ENCODE results near the gene TMEM17.

- TF ChIP-seq, protein P1, sequence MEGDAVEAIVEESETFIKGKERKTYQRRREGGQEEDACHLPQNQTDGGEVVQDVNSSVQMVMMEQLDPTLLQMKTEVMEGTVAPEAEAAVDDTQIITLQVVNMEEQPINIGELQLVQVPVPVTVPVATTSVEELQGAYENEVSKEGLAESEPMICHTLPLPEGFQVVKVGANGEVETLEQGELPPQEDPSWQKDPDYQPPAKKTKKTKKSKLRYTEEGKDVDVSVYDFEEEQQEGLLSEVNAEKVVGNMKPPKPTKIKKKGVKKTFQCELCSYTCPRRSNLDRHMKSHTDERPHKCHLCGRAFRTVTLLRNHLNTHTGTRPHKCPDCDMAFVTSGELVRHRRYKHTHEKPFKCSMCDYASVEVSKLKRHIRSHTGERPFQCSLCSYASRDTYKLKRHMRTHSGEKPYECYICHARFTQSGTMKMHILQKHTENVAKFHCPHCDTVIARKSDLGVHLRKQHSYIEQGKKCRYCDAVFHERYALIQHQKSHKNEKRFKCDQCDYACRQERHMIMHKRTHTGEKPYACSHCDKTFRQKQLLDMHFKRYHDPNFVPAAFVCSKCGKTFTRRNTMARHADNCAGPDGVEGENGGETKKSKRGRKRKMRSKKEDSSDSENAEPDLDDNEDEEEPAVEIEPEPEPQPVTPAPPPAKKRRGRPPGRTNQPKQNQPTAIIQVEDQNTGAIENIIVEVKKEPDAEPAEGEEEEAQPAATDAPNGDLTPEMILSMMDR (IDR thresholded peaks at IDR 0.05), result no peak
- TF ChIP-seq POLR2AphosphoS5 (IDR thresholded peaks at IDR 0.05), result no peak
- TF ChIP-seq POLR2A (IDR thresholded peaks at IDR 0.05), result no peak
Measured at GRCh38 chr2:62485761-62486438, 20.1 kb downstream of the TMEM17 start.
